MCF 10A (cell line): Measurements from ENCODE around the gene HCAR3. TPM values are rescaled to one million over a fixed set of nuclear protein-coding genes. Genes with fewer than 3 reads are reported as not detected.

Experiments used
- BruUV-seq: library from RNA; stranded (reverse); fragments of 400-500 nt; replicated peaks from 2 replicates; lab custom pipeline; 2021; lab: Mats Ljungman, UMichigan
- CTCF ChIA-PET: fragments of 300-600 bp; sonication (Branson Sonifier 250); formaldehyde crosslinking; extraction: SDS; loops from one replicate; lab custom pipeline; 2021; ENCODE audit warnings: antibody characterized with exemption, inconsistent platforms; lab: Yijun Ruan, JAX
- POLR2A ChIA-PET: fragments of 300-600, 350-650 bp; sonication (Branson Sonifier 250); formaldehyde crosslinking; extraction: SDS; loops from one replicate; lab custom pipeline; 2020; ENCODE audit warnings: antibody characterized with exemption, inconsistent platforms; lab: Yijun Ruan, JAX
- DNase-seq: peaks from one replicate; pipeline ENCODE4 v3.0.0-alpha.2; 2018; ENCODE audit not compliant: unreplicated experiment
- H3K27ac Mint-ChIP-seq: one replicate; pipeline ENCODE4 v1.8.0; 2022; ENCODE audit warnings: mild to moderate bottlenecking, low read depth, mixed read lengths; ENCODE audit not compliant: unreplicated experiment
- H3K27me3 Mint-ChIP-seq: one replicate; pipeline ENCODE4 v1.8.0; 2022; ENCODE audit warnings: mixed read lengths; ENCODE audit not compliant: insufficient read depth, unreplicated experiment
- H3K36me3 Mint-ChIP-seq: one replicate; pipeline ENCODE4 v1.8.0; 2022; ENCODE audit warnings: mild to moderate bottlenecking, moderate library complexity, mixed read lengths; ENCODE audit not compliant: insufficient read depth, unreplicated experiment
- H3K4me1 Mint-ChIP-seq: one replicate; pipeline ENCODE4 v1.8.0; 2022; ENCODE audit warnings: mixed read lengths; ENCODE audit not compliant: insufficient read depth, unreplicated experiment
- H3K4me3 Mint-ChIP-seq: one replicate; pipeline ENCODE4 v1.8.0; 2022; ENCODE audit warnings: mild to moderate bottlenecking, moderate library complexity, mixed read lengths; ENCODE audit not compliant: unreplicated experiment
- H3K9me3 Mint-ChIP-seq: one replicate; pipeline ENCODE4 v1.8.0; 2022; ENCODE audit warnings: mixed read lengths; ENCODE audit not compliant: unreplicated experiment
- intact Hi-C: fragments of 100-400 bp; cut with micrococcal nuclease; formaldehyde crosslinking; loops from 2 replicates; pipeline ENCODE4 v1.14.1; 2022
- total RNA-seq: library from RNA; stranded (reverse); gene quantifications from 2 replicates; pipeline ENCODE4 v1.2.3, GENCODE V29; 2022
- TF ChIP-seq, protein P1 (sequence below): fragments of 200-600 bp; IDR thresholded peaks from one replicate; pipeline ENCODE4 v1.8.0; 2022; ENCODE audit warnings: antibody characterized with exemption, mild to moderate bottlenecking; ENCODE audit not compliant: unreplicated experiment

HCAR3 gene
- total RNA-seq, 1 experiment from 2014 or later = not detected

DNA sequence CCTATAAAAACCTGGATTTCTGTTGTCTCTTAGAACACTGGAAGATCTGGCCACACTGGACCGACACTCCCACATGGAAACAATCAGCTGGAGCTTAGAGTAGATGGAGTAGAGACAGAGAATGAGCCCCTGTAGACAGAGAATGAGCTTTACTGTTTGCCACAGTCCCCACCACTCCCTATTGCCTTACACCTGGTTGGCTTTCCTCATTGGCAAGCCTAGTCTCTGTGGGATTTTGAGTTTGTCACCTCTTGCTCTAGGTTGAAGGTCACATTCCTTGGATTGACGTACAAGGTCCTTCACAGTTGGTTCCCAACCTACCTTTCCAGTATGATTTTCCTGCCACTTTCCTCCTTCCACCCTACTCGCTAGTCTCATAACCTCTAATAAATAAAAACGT, 16.0 kb upstream of the HCAR3 start:
- TF ChIP-seq, protein P1, sequence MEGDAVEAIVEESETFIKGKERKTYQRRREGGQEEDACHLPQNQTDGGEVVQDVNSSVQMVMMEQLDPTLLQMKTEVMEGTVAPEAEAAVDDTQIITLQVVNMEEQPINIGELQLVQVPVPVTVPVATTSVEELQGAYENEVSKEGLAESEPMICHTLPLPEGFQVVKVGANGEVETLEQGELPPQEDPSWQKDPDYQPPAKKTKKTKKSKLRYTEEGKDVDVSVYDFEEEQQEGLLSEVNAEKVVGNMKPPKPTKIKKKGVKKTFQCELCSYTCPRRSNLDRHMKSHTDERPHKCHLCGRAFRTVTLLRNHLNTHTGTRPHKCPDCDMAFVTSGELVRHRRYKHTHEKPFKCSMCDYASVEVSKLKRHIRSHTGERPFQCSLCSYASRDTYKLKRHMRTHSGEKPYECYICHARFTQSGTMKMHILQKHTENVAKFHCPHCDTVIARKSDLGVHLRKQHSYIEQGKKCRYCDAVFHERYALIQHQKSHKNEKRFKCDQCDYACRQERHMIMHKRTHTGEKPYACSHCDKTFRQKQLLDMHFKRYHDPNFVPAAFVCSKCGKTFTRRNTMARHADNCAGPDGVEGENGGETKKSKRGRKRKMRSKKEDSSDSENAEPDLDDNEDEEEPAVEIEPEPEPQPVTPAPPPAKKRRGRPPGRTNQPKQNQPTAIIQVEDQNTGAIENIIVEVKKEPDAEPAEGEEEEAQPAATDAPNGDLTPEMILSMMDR = no peak
- ChIA-PET POLR2A (no interaction called here), CTCF (no interaction called here)
- Mint-ChIP-seq H3K4me1 (no peaks in the 10 kb centered on the region), H3K9me3 (no peaks in the 10 kb centered on the region), H3K27me3 (no peaks in the 10 kb centered on the region), H3K4me3 (no peak overlapping the region), H3K27ac (no peak overlapping the region), H3K36me3 (no peaks in the 10 kb centered on the region)
- no TSS peak for BruUV-seq
- intact Hi-C loops = no loop called here
- no peak for DNase-seq

- no TSS peak for BruUV-seq
- Mint-ChIP-seq H3K36me3 (no peaks in the 10 kb centered on the region), H3K4me1 (no peaks in the 10 kb centered on the region), H3K27me3 (no peaks in the 10 kb centered on the region), H3K4me3 (no peak overlapping the region), H3K9me3 (no peaks in the 10 kb centered on the region), H3K27ac (no peak overlapping the region)
- CTCF ChIA-PET = no interaction called here
- TF ChIP-seq, protein P1 = no peak
- no peak for DNase-seq
- POLR2A ChIA-PET = no interaction called here
- intact Hi-C loops = no loop called here
Measured at GRCh38 chr12:122732170-122732569, 15.6 kb upstream of the HCAR3 start.

DNA sequence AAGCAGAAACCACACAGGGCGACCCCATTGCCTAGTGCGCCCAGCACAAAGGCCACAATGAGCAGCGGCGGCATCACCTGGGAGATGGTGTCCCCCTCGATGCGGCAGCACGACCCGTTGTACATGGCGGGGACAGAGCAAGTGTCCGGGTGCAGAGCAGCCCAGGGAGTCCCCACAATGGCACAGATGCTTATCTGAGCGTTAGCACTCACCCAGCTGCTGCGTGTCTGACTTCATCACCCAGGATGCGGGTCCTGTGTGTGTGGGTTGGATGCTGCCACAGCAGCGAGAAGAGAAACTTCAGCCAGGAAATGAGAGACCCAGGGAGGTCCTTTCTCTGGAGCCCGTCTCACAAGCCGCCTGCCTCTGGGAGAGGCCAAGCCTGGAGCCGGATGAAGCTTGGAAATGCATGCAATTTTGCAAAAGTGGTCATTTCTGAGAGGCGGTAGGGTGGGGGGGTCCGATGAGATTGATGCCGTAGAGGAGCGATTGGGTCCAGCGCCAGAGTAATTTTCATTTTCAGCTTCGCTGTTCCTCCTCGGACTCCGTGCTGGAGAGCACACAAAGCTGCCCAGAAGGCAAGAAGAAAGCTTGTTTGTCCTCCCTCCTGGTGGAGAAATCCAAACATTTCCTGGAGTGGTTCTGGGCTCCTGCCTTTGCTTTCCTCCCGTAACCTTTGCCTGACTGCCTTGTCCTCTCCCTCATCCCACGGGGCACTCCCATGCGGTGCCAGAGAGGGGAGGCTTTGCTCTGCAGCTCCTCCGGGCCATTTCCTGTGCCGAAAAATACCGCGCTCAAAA, 13.8 kb upstream of the HCAR3 start, which contains the start of gene HCAR1:
HCAR1 (minus strand) TSS at position 630 of the 800 bp plus-strand sequence; CDS start at position 125, 505 bp downstream.
- Mint-ChIP-seq H3K4me1 (peaks cover 7% of the 10 kb centered on the region), H3K9me3 (no peaks in the 10 kb centered on the region), H3K4me3 (no peak within 1 kb of the TSS), H3K27ac (no peak within 1 kb of the TSS), H3K36me3 (no peaks in the 10 kb centered on the region), H3K27me3 (no peaks in the 10 kb centered on the region)
- DNase-seq = no peak
- CTCF ChIA-PET = no interaction called here
- TF ChIP-seq, protein P1 = no peak
- POLR2A ChIA-PET = interaction anchor here (0.5 to 1.3 kb wide), 2 partner anchors 12 to 41 kb away, joined by 4 read pairs; no protein-coding TSS in a partner anchor
- intact Hi-C loops = no loop called here
- BruUV-seq = no TSS peak

DNA sequence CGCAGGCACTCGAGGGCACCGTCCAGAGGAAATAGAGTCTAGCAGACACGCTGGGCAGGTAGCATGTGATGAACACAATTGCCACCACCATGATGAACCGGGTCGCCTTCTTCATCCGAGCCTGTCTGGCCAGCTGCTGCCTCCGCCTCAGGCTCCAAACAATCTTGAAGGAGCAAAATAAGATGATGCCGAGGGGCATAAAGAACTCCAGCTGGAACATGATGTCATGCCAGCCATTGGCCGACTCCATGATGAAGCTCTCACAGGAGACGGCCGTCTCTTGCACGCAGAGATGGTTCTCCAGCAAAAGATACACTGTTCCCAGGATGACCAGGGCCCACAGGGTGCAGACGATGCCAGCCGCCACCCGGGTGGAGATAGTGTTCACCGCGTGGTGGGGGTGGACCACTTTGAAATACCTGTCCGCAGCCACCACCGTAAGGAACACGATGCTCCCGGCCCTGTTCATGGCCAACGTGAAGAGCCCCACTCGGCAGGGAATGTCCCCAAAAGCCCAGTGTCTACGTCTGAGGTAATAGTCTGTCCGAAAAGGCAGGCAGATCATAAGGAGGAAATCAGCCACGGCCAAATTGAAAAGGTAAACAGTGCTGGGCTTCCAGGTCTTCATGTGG, 13.1 kb upstream of the HCAR3 start:
- no peaks in the 10 kb centered on the region for H3K9me3 Mint-ChIP-seq
- H3K27ac Mint-ChIP-seq = no peak overlapping the region
- ChIA-PET POLR2A (interaction anchor here (0.5 kb wide), 1 partner anchor 42 kb away, joined by 4 read pairs; no protein-coding TSS in a partner anchor), CTCF (interaction anchor here (0.7 kb wide), 1 partner anchor 23 kb away, joined by 3 read pairs; the partner anchor contains the start of gene DENR)
- no peaks in the 10 kb centered on the region for H3K27me3 Mint-ChIP-seq
- intact Hi-C loops = no loop called here
- BruUV-seq = no TSS peak
- no peaks in the 10 kb centered on the region for H3K36me3 Mint-ChIP-seq
- TF ChIP-seq, protein P1 = no peak
- peaks cover 7% of the 10 kb centered on the region for H3K4me1 Mint-ChIP-seq
- no peak for DNase-seq
- no peak overlapping the region for H3K4me3 Mint-ChIP-seq
